LoVo (cell line): ENCODE results near the gene TENM4.

Experiments
- DNase-seq: peaks from one replicate; pipeline ENCODE4 v3.0.0-alpha.2; 2016; ENCODE audit warnings: low spot score

The TENM4 gene

GRCh38 chr11:78786086-78786485 is 654.7 kb downstream of the TENM4 start:
- no peak for DNase-seq

DNA sequence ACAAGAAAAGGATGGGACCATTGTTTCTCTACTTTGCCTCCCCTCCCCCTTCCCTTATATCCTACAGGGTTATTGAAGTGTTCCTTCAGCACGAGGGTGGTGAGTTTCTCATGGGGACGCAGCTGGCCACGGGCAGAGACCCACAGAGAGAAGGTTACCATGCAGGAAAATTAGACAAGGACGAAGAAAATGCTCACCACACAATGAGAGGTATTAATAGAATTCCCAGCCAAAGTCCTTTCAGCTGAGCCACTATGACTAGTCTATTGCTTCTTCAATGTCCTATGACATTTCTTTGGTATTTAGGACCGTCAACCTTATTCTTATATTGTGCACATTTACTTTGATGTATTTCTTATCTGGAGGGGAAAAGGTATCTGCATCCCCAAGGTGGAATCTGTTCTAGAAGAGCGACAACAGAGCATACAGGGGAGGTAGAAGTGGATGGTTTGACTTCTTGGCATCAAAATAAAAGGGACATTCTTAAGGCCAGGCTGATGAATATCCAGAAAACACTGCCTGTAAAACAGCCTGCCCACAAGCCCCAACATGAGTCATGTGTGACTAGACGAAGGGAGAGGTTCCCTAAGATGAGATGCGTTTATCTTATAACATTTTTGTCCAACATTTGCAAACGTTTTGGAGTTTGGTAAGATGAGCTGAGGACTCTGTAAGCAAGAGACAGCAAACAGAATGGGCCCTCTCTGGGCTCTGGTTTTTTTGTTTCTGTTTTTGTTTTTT is 656.3 kb downstream of the TENM4 start:
- DNase-seq, result no peak

- no peak for DNase-seq
These were observed 657.0 kb downstream of the TENM4 start for GRCh38 chr11:78783846-78784245.

- DNase-seq, result no peak
These were observed 657.5 kb downstream of the TENM4 start for GRCh38 chr11:78783301-78783700.

DNA sequence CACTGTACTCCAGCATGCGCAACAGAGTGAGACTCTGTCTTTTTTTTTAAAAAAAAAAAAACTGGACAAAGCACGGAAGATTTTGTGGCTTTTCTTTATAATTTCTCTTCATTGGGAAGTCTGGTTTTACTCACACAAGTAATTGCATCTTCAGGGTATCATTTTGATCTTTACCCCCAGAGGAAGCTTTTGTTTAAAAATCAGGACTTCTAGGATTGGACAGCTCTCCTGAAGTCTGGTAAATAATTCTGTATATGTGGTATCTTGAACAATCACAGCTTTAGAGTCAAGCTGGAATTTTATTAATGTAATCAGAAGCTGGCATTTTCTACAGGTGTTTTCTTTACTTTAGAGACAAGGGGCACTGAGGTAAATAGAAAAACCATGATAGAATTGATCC is 658.1 kb downstream of the TENM4 start:
- no peak for DNase-seq

DNA sequence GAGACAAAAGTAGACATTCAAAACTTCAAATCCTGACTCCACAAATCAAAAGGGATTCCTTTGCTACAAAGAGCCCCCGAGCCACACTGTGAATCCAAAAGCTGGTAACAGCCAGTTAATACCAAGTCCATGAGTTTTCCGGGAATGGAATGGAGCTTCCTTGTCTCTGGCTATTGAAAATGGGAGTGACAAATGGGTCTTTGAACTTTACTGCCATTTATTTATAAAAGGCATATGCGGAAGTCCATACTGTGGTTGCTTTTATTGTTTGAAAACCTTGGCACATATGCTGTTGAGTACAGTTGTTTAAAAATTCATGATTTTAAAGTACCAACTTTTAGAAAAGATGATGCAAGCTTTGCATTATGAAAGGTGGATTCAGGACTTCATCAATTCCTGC is 659.9 kb downstream of the TENM4 start:
- DNase-seq, result no peak

DNA sequence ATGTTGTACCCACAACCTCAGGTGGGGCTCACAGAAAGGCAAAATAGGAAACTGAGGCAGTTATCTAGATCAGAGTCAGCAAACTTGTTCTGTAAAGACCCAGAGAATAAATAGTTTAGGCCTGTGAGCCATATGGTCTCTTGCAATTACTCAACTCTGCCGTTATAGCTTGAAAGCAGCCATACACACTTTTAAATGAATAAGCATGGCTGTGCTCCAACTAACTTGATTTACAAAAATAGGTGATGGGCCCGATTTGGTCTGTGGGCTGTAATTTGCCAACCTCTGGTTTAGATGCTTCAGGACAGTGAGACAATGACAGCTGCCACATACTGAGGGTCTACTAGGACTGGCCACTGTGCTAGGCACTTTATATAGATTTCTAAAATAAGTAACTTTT is 667.3 kb downstream of the TENM4 start:
- DNase-seq, result no peak

DNA sequence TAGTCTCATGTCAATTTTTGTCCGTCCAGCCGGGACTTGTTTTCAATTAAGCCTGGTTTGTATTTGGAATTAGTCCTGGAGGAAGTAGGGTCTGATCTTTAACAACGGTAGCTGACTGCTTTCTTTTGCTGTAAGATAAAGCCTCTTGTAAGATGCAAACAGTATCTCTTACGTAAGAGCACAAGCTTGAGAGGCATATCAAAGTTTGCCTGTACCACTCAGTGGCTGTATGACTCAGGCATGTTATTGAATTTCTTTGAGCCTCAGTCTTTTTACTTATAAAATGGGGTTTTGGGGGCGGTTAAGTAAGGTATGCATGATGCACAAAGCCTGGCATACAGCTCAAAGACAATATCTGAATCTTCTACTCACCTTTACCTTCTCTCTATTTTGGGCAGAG is 667.8 kb downstream of the TENM4 start:
- DNase-seq, result no peak

DNA sequence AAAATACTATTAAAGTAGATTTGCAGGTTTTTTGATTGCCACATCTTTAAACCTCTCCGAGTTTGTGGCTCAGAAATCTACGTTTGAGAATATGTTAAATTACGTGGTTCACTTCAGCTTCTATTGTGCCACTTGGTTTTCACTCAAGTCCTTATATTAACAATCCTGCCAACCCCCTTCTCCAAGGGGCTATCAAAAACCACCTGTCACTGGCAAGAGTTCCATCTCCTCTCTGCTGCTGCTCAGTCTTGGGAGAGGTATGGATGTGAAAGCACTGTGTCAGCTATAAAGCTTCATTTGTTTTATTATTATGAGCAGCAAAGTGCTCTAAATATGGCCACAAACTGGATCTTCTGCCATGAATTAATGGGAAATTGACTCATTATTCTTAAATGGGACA is 668.6 kb downstream of the TENM4 start:
- no peak for DNase-seq

DNA sequence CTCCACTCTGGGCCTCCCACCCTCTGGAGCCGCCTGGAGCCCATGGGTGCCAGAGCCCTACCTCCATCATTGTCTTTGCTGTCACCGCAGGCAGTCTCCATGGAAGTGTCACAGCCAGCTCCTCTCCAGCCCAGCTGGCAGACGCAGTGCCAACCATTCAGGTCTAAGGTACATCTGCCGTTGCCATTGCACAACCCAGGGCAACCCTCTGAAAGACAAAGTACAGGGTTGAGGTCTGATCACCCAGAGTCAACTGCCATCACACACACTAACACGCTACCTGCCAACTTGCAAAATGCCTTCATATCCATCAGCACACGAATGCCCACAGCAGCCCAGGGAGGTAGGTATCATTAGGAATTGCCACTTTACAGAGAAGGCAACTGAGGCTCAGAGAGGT is 669.9 kb downstream of the TENM4 start:
- DNase-seq, result no peak

GRCh38 chr11:78768971-78769370 is 671.9 kb downstream of the TENM4 start:
- DNase-seq, result no peak

- no peak for DNase-seq
These were observed 672.5 kb downstream of the TENM4 start for GRCh38 chr11:78768345-78768744.

GRCh38 chr11:78767027-78767932 is 673.5 kb downstream of the TENM4 start:
- no peak for DNase-seq

DNA sequence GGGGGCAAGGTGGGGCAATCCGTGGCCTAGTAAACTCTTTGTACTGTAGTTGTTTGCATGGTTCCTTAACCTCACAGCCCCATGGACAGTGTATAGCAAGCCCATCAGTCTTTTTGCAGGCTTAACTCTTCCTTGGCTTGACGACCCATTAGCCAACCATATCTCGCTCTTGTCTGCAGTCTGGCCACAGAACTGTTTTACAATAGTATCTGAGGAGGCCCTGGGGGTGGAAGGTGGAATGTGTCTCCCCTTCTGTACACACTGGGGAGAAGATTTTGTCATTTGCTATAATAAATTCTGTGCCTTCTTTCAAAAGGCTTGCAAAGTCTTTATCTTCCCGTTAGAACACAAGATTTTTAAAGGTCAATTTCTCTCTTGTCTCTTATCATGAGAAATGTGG is 675.9 kb downstream of the TENM4 start:
- DNase-seq, result no peak

- no peak for DNase-seq
These were observed 677.2 kb downstream of the TENM4 start for GRCh38 chr11:78763664-78764063.

DNA sequence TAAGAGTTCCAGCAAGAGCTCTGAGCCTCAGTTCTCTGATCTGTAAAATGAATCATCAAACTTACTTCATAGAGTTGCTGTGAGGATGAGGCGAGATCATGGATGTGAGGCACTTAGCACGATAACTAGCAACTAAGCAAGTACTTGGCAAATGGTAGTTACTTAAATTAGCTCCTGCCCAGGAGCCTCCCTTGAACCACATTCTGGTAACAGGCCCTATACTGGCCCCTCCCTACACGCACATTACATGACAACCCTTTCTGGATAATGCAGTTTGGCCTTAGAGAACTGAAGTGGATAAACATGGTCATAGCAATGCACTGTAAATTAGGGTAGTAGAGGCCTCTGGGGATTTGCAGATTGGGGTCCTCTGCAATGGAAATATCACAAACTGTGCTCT is 678.7 kb downstream of the TENM4 start:
- DNase-seq, result no peak

GRCh38 chr11:78759071-78759470 is 681.8 kb downstream of the TENM4 start:
- DNase-seq, result no peak

GRCh38 chr11:78753297-78753696 is 687.5 kb downstream of the TENM4 start:
- no peak for DNase-seq

GRCh38 chr11:78752494-78752893 is 688.3 kb downstream of the TENM4 start:
- no peak for DNase-seq

GRCh38 chr11:78748918-78749690 is 691.7 kb downstream of the TENM4 start:
- no peak for DNase-seq

GRCh38 chr11:78744949-78745348 is 695.9 kb downstream of the TENM4 start:
- no peak for DNase-seq

GRCh38 chr11:78744202-78744601 is 696.6 kb downstream of the TENM4 start:
- DNase-seq, result no peak

GRCh38 chr11:78742430-78742829 is 698.4 kb downstream of the TENM4 start:
- peak; percentile 64 for DNase-seq
